ENCODE data around the gene RAB36.

Gene RAB36

DNA sequence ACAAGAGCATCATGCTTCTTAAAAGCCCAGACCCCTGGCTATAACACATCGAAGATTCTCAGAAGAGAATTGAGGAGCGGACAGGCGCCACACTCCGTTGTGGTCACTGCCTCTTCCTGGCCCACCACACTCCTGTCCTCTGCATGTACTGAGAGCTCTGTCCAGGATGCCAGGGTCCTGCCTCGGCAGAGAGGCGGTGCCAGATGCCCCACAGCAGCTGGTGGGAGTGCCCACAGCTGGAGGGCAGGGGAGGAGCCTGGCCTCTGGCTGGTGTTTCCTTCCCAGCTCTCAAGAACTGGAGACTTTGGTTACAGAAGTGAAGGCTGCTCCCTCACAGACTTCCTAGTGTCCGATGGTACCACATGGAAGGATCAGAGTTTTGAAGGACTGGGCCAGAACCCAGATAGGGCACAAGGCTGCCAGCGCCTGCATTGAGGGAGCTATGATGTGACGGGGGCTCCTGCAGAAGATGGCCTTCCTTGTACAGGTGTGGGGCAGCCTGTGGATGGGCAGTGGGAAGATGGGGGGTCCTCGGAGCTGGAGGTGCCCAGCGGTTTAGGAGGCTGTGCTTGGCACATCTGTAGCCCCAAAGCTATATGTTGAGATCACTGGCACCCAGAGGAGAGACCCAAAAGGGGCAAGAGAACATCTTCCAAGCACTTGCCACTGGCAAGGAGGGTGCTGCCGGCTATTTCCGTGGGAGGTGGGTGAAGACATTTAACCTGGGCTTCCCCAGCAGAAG, 22.9 kb upstream of the RAB36 start:
- no peak for DNase-seq (ENCODE audit: low read depth)
- TF ChIP-seq, protein P1, sequence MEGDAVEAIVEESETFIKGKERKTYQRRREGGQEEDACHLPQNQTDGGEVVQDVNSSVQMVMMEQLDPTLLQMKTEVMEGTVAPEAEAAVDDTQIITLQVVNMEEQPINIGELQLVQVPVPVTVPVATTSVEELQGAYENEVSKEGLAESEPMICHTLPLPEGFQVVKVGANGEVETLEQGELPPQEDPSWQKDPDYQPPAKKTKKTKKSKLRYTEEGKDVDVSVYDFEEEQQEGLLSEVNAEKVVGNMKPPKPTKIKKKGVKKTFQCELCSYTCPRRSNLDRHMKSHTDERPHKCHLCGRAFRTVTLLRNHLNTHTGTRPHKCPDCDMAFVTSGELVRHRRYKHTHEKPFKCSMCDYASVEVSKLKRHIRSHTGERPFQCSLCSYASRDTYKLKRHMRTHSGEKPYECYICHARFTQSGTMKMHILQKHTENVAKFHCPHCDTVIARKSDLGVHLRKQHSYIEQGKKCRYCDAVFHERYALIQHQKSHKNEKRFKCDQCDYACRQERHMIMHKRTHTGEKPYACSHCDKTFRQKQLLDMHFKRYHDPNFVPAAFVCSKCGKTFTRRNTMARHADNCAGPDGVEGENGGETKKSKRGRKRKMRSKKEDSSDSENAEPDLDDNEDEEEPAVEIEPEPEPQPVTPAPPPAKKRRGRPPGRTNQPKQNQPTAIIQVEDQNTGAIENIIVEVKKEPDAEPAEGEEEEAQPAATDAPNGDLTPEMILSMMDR (IDR thresholded peaks at IDR 0.05; ENCODE audit: low read depth, low read length), result no peak
- TF ChIP-seq MAX (IDR thresholded peaks at IDR 0.05; ENCODE audit: low read depth, low read length) (no peak), POLR2A (IDR thresholded peaks at IDR 0.05; ENCODE audit: extremely low read depth, insufficient read length) (no peak), MYC (IDR thresholded peaks at IDR 0.05; ENCODE audit: low read depth, low read length) (no peak)
- H3K4me3 ChIP-seq (ENCODE audit: low read depth, low read length), result no peak overlapping the region

- no peak overlapping the region for H3K4me3 ChIP-seq (ENCODE audit: low read depth, low read length)
- no peak for DNase-seq (ENCODE audit: low read depth)
- TF ChIP-seq POLR2A (IDR thresholded peaks at IDR 0.05; ENCODE audit: extremely low read depth, insufficient read length) (no peak), MAX (IDR thresholded peaks at IDR 0.05; ENCODE audit: low read depth, low read length) (no peak), MYC (IDR thresholded peaks at IDR 0.05; ENCODE audit: low read depth, low read length) (no peak)
- TF ChIP-seq, protein P1 (IDR thresholded peaks at IDR 0.05; ENCODE audit: low read depth, low read length), result no peak
Observed at GRCh38 chr22:23122992-23123803, 22.1 kb upstream of the RAB36 start.

DNA sequence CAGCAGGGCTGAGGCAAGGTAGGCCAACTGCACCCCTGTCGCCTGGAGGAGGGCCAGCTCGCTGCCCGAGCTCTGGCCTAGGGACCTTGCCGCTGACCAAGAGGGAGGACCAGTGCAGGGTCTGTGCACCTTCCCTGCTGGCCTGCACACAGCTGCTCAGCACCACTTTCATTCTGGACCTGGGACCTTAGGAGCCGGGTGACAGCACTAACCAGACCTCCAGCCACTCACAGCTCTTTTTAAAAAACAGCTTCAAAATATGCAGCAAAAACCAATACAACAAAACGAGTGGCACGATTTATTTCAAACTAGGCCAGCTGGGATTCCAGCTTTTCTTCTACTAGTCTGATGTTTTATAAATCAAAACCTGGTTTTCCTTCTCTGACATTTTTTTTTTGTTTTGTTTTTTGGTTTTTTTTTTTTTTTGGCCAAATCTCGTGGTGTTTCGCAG, 21.4 kb upstream of the RAB36 start:
- H3K4me3 ChIP-seq (ENCODE audit: low read depth, low read length), result no peak overlapping the region
- TF ChIP-seq, protein P1 (IDR thresholded peaks at IDR 0.05; ENCODE audit: low read depth, low read length), result no peak
- TF ChIP-seq MYC (IDR thresholded peaks at IDR 0.05; ENCODE audit: low read depth, low read length), result no peak
- DNase-seq (ENCODE audit: low read depth), result no peak

- DNase-seq (ENCODE audit: low read depth), result no peak
- no peak overlapping the region for H3K4me3 ChIP-seq (ENCODE audit: low read depth, low read length)
- no peak for TF ChIP-seq MAX (IDR thresholded peaks at IDR 0.05; ENCODE audit: low read depth, low read length)
- TF ChIP-seq MYC (IDR thresholded peaks at IDR 0.05; ENCODE audit: low read depth, low read length), result no peak
- no peak for TF ChIP-seq POLR2A (IDR thresholded peaks at IDR 0.05; ENCODE audit: extremely low read depth, insufficient read length)
- TF ChIP-seq, protein P1 (IDR thresholded peaks at IDR 0.05; ENCODE audit: low read depth, low read length), result no peak
Observed at GRCh38 chr22:23124611-23125511, 20.4 kb upstream of the RAB36 start.

- H3K4me3 ChIP-seq (ENCODE audit: low read depth, low read length), result no peak overlapping the region
- no peak for TF ChIP-seq MYC (IDR thresholded peaks at IDR 0.05; ENCODE audit: low read depth, low read length)
- no peak for TF ChIP-seq MAX (IDR thresholded peaks at IDR 0.05; ENCODE audit: low read depth, low read length)
- TF ChIP-seq, protein P1 (IDR thresholded peaks at IDR 0.05; ENCODE audit: low read depth, low read length), result no peak
- TF ChIP-seq POLR2A (IDR thresholded peaks at IDR 0.05; ENCODE audit: extremely low read depth, insufficient read length), result no peak
- no peak for DNase-seq (ENCODE audit: low read depth)
Observed at GRCh38 chr22:23125512-23126103, 19.7 kb upstream of the RAB36 start.
